SU-DHL-6 (cell line): ENCODE results near the gene ANAPC2.

Source experiments
- H2AFZ ChIP-seq: fragments of 200-600 bp; sonication (generic); 2 replicates; pipeline ENCODE4 v1.6.1; 2014; ENCODE audit warnings: low read depth, mild to moderate bottlenecking, moderate library complexity, mixed read lengths, antibody characterized with exemption, low read length; ENCODE audit not compliant: severe bottlenecking
- H3F3A ChIP-seq: fragments of 200-600 bp; shearing (Covaris generic); 2 replicates; pipeline ENCODE4 v1.6.0; 2016; ENCODE audit warnings: antibody characterized with exemption, mild to moderate bottlenecking; ENCODE audit not compliant: insufficient read depth
- H3K27ac ChIP-seq: fragments of 200-600 bp; sonication (generic); 2 replicates; pipeline ENCODE4 v1.5.1; 2016; ENCODE audit warnings: low read depth, mild to moderate bottlenecking, low read length, moderate library complexity, mixed read lengths
- H3K27me3 ChIP-seq: fragments of 200-600 bp; sonication (generic), shearing (Covaris generic); 2 replicates; pipeline ENCODE4 v1.6.0; 2014; ENCODE audit warnings: mild to moderate bottlenecking, low read length
- H3K36me3 ChIP-seq: fragments of 200-600 bp; sonication (generic); 2 replicates; pipeline ENCODE4 v1.6.1; 2014; ENCODE audit warnings: mild to moderate bottlenecking, low read length, mixed read lengths
- H3K4me2 ChIP-seq: fragments of 300-600, 200-600 bp; shearing (Covaris generic), sonication (generic); 2 replicates; pipeline ENCODE4 v1.6.0; 2014; ENCODE audit warnings: low read length, low read depth, mild to moderate bottlenecking; ENCODE audit not compliant: poor library complexity, severe bottlenecking
- H3K4me3 ChIP-seq: fragments of 200-600 bp; sonication (generic); 2 replicates; pipeline ENCODE4 v1.5.1; 2014; ENCODE audit warnings: antibody characterized with exemption, low read length, mild to moderate bottlenecking, mixed read lengths; ENCODE audit not compliant: insufficient read depth, poor library complexity, severe bottlenecking
- H3K79me2 ChIP-seq: fragments of 200-600 bp; sonication (generic); 2 replicates; pipeline ENCODE4 v1.6.1; 2014; ENCODE audit warnings: mild to moderate bottlenecking, low read length, moderate library complexity; ENCODE audit not compliant: insufficient read depth
- H3K9ac ChIP-seq: fragments of 200-600 bp; sonication (generic); 2 replicates; pipeline ENCODE4 v1.7.0; 2014; ENCODE audit warnings: mild to moderate bottlenecking, low read length
- H3K9me2 ChIP-seq: fragments of 200-600 bp; sonication (generic); replicated peaks from 2 replicates; pipeline ENCODE4 v1.6.1; 2014; ENCODE audit warnings: low read length; ENCODE audit not compliant: insufficient read depth
- H3K9me3 ChIP-seq: fragments of 200-600 bp; sonication (generic); 2 replicates; pipeline ENCODE4 v1.6.1; 2014; ENCODE audit warnings: low read length, mixed read lengths; ENCODE audit not compliant: insufficient read depth
- H4K20me1 ChIP-seq: fragments of 200-600 bp; sonication (generic); 2 replicates; pipeline ENCODE4 v1.6.1; 2014; ENCODE audit warnings: low read depth, mild to moderate bottlenecking, antibody characterized with exemption, low read length, moderate library complexity, mixed read lengths
- EZH2phosphoT487 ChIP-seq: fragments of 200-600 bp; sonication (generic), shearing (Covaris generic); conservative IDR thresholded peaks from 2 replicates; pipeline ENCODE4 v1.6.1; 2018; ENCODE audit warnings: mild to moderate bottlenecking, antibody characterized with exemption, low read length, moderate library complexity, mixed read lengths
- TF ChIP-seq, protein P1 (sequence below): fragments of 200-600 bp; sonication (generic); IDR thresholded peaks from one replicate; pipeline ENCODE4 v1.5.1; 2017; ENCODE audit warnings: antibody characterized with exemption, mild to moderate bottlenecking, low read length, moderate library complexity; ENCODE audit not compliant: insufficient read depth, poor library complexity, severe bottlenecking

Gene ANAPC2

DNA sequence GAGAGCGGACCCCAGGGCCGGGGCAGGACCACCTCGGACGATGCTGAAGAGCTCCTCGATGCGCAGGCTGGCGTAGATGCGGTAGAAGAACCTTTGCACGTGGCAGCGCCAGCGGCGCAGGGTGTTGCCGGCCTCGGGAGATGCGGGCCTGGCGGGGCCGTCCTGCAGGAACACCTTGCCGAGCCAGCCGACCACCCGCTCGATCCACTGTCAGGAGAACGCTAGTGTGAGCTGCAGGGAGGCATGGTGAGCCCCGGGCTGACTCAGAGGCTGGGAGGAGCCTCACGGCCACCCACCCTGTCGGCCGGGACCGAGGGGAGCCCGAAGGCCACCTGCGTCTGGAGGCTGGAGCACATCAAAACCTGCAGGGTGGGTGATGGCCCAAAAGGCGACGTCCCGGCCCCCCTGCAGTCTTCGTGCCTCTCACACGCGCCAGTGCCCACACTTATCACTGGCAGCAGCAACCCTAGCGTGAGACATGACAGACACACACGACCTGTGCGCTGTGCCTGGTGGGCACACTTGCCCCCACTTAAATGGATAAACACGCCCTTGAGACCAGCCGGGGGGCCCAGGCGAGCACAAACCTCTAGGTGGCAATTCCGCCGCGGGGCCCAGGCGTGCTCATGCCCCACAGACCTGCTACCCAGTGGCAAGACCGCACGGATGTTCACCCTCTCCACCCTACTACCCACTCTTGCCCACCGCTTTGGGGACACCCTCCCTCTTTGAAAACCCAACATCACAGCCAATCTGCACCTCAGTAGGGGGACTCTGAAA, 3.3 kb downstream of the ANAPC2 start:
- Histone ChIP-seq H4K20me1 (no peaks in the 10 kb centered on the region), H3K79me2 (peaks cover 20% of the 10 kb centered on the region), H2AFZ (no peak overlapping the region), H3K4me3 (no peak overlapping the region), H3K9me3 (no peaks in the 10 kb centered on the region), H3K9ac (no peak overlapping the region), H3K36me3 (no peaks in the 10 kb centered on the region), H3K9me2 (no peaks in the 10 kb centered on the region), H3K27me3 (no peaks in the 10 kb centered on the region), H3K27ac (no peak overlapping the region), H3K4me2 (no peak overlapping the region), H3F3A (no peaks in the 10 kb centered on the region)
- TF ChIP-seq, protein P1, sequence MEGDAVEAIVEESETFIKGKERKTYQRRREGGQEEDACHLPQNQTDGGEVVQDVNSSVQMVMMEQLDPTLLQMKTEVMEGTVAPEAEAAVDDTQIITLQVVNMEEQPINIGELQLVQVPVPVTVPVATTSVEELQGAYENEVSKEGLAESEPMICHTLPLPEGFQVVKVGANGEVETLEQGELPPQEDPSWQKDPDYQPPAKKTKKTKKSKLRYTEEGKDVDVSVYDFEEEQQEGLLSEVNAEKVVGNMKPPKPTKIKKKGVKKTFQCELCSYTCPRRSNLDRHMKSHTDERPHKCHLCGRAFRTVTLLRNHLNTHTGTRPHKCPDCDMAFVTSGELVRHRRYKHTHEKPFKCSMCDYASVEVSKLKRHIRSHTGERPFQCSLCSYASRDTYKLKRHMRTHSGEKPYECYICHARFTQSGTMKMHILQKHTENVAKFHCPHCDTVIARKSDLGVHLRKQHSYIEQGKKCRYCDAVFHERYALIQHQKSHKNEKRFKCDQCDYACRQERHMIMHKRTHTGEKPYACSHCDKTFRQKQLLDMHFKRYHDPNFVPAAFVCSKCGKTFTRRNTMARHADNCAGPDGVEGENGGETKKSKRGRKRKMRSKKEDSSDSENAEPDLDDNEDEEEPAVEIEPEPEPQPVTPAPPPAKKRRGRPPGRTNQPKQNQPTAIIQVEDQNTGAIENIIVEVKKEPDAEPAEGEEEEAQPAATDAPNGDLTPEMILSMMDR, result no peak
- no peak for TF ChIP-seq EZH2phosphoT487

DNA sequence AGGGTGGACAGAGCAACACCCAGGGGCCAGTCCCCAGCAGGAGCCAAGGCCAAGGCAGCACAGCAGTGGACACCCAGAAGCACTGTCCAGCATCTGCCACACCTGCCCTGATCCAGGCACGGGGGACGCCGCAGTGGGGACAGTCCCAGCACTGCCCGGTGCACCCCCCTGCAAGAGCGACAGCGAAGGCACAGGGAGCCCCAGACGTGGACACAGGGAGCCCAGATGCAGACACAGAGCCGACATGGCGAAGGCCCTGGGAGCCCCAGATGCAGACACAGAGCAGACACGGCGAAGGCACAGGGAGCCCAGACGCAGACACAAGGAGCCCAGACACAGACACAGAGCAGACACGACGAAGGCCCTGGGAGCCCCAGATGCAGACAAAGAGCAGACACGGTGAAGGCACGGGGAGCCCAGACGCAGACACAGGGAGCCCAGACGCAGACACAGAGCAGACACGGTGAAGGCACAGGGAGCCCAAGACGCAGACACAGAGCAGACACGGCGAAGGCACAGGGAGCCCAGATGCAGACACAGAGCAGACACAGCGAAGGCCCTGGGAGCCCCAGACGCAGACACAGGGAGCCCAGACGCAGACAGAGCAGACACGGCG, 4.3 kb downstream of the ANAPC2 start:
- no peak overlapping the region for H3K4me2 ChIP-seq
- H3K4me3 ChIP-seq, result no peak overlapping the region
- TF ChIP-seq EZH2phosphoT487, result no peak
- TF ChIP-seq, protein P1, result no peak
- H3K79me2 ChIP-seq, result peaks cover 14% of the 10 kb centered on the region
- no peaks in the 10 kb centered on the region for H3K9me2 ChIP-seq
- no peaks in the 10 kb centered on the region for H4K20me1 ChIP-seq
- no peaks in the 10 kb centered on the region for H3K27me3 ChIP-seq
- H2AFZ ChIP-seq, result no peak overlapping the region
- H3K36me3 ChIP-seq, result no peaks in the 10 kb centered on the region
- H3K27ac ChIP-seq, result no peak overlapping the region
- no peak overlapping the region for H3K9ac ChIP-seq
- H3F3A ChIP-seq, result no peaks in the 10 kb centered on the region
- H3K9me3 ChIP-seq, result no peaks in the 10 kb centered on the region

DNA sequence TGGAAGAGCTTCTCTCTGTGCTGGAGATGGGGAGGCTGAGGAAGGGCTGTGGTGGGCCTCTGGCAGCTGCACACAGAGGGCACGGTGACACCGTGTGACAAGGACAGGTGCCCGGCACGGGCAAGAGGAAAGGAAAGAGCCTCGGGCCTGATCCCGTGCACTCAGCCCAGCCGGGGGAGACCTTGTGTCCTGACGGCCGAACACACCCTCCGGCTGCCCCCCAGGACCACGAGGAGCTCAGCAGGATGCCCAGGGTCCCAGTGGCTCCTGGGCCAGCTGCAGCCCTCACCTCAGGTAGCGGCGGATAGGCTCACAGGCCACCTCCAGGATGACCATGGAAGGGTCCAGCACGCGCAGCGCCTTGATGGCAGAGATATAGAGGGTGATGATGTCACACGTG, 5.5 kb downstream of the ANAPC2 start:
- TF ChIP-seq, protein P1, result no peak
- no peak for TF ChIP-seq EZH2phosphoT487
- no peaks in the 10 kb centered on the region for H3K36me3 ChIP-seq

More for the DNA sequence above, 5.5 kb downstream of the ANAPC2 start:
- Histone ChIP-seq H3K79me2 (peaks cover 9% of the 10 kb centered on the region), H3K9ac (no peak overlapping the region), H3K9me2 (no peaks in the 10 kb centered on the region), H3F3A (no peaks in the 10 kb centered on the region), H2AFZ (no peak overlapping the region), H3K27me3 (no peaks in the 10 kb centered on the region), H4K20me1 (no peaks in the 10 kb centered on the region), H3K4me2 (no peak overlapping the region), H3K4me3 (no peak overlapping the region), H3K27ac (no peak overlapping the region), H3K9me3 (no peaks in the 10 kb centered on the region)
